Stimulated activated naive CD4-positive, alpha-beta T cell (primary cell): ENCODE results near the gene PAGE2B.
"Not testable (repeated sequence)": the region's sequence is repeated elsewhere in the genome, so short reads cannot be mapped to it uniquely, and the experiment has no call there.

Source experiments
- DNase-seq, 6 experiments: peaks; one replicate each; lab custom pipeline; 2025; lab: John Stamatoyannopoulos, UW

The PAGE2B gene

DNA sequence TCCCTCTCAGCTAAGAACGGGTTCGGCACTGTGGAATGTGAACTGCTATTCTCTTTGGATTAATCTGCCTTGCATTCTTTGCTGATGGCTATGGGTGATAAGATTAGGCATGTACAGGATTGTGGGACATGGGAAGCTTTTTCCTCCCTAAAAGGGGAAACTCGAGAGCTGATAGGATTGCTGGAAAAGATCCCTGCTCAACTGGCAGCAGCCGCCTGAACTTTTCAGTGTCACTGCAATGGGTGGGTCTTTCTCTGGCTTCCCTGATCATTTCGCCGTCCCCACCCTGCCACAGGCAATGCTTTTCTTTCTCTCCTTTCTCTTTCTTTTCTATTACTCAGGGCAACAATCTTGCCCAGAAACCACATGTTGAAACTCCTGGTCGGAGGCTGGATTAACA, 34.5 kb downstream of the PAGE2B start:
- no peak for DNase-seq

DNA sequence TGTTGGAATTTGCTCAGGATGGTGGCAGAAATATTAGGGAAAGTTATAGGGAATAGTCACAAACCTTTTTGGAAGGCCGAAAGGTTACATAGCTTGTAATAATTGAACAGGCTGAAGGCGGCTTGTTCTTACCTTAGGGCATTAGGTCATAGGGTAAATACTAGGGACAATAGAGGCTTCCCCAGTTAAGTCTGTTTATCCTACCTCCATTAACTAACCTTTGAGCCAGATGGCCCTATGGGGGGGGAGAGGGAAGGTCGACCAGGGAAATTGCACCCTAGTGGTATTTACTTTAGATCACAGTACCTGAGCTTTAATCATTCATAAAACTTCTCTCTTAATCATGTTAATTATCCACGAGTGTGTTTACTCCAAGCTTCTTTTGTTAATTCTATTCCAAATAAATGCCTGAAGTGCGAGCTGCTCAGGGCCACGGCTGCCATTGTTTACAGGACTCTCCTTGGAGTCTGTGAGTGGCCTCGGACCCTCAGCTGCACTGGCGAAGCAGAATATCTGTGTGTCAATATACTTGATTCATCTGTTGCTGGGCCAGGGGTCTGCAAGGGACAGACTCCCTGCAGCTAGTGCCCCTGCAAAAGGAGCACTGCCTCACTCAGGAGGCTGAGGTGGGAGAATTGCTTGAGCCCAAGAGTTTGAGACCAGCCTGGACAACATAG, 36.9 kb downstream of the PAGE2B start:
- no peak for DNase-seq

GRCh38 chrX:55116589-55116988, 41.8 kb downstream of the PAGE2B start:
- not testable (repeated sequence) for DNase-seq

DNA sequence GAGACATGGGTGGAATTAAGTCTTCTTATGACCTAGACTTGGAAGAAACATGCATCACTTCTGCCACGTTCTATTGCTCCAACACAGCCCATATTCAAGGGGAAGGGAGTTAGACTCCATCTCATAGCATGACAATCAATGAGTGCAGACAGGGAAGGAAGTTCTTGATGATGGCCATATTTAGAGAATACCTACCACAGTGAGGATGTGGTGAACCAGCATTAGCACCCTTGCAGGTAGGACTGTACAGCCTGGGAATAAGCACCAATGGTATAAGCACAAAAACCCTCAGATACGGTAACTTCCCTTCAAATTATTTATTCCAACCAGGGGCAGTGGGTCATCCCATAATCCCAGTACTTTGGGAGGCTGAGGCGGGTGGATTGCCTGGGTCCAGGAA, 43.7 kb downstream of the PAGE2B start:
- no peak for DNase-seq

DNA sequence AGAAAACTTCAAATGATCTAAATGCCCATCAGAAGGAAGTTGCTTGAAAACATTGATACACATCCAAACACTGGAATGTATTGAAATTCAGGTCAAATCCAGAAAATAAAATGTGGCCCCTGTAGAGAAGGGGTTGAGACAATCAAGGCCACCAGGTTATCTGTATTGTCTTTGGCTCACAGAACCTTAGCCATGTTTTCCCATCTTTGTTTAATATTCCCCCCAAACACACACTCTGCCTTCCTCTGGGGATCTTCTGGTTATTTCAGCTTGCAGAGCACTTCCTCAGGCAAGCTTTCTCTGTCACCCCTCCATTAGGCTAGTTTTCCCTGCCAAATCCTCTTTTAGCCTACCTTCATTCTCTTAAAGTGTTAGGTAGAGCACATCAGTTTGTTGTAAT, 44.4 kb downstream of the PAGE2B start:
- DNase-seq: no peak

DNA sequence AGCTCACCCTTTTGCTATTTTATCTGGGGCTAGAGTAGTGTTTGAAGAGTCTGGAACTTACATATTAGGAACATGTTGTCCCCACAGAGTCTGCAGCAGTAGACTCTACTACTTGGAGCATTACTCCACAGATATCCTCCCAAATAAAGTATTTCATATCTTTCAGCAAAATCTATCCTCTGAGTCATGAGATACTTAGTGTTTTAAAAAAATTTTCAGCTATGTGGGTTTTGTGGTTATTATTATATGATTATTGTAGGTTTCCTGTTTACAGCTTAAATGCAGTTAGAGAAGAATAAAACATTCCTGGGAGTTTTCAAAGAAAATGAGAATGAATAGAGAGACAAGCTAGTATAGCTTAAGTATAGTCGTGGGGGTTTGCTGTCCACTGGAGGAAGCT, 44.9 kb downstream of the PAGE2B start:
- no peak for DNase-seq

DNA sequence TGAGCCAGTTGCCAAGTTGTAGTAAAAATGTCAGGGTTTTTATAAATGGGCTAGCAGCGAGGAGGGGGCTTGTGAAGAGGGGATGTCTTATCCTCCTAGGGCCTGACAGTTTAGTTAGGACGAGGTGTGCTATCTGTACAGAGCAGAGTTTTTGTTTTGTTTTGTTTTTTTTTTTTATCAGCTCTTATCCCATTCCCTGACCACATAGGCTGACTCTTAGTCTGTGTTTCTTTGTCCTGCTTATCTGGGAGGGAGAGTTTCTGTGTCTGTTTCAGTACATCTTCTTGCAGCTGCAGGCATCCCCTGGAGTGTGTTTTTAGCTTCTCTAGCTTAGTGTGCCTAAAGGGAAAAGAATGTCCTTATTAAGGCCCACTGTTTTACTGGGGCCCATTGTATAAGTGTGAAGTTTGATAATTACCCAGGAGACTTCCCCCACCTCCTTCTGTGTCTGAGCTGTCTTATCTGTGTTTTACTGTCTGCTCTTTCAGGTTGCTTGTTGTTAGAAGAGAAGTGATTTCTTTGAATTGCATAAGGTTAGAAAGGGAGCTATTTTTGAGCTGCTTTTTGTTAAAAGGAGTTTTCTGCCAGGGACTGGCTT, 46.0 kb downstream of the PAGE2B start:
- no peak for DNase-seq

DNA sequence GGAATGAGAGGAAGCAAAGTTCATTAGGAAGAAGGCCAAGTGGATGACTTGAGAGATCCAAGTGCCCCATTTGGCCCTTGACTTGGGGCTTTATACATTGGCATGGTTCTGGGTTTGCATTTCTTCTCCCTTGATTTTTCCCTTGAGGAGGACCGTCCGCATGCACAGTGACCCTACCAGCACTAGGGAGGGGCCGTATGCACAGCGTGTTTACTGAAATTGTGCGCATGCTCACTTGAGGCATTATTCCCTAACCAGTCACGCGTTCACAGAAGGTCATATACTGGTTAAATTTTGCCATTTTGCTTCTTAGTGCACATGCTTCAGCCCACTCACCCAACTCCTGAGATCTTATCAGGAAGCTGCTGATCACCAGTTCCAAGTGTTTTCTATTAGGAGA, 49.1 kb downstream of the PAGE2B start:
- no peak for DNase-seq

GRCh38 chrX:55127692-55128091, 52.9 kb downstream of the PAGE2B start:
- DNase-seq: no peak
